ENCODE data around the gene DEGS1. TPM values are rescaled to one million over a fixed set of nuclear protein-coding genes. Genes with fewer than 3 reads are reported as not detected.
A peak's percentile ranks its signal among the peaks of the same experiment; 100 is the strongest.

DEGS1 gene
- polyA plus RNA-seq, 2 donors = 33.1 to 42.8 TPM

DNA sequence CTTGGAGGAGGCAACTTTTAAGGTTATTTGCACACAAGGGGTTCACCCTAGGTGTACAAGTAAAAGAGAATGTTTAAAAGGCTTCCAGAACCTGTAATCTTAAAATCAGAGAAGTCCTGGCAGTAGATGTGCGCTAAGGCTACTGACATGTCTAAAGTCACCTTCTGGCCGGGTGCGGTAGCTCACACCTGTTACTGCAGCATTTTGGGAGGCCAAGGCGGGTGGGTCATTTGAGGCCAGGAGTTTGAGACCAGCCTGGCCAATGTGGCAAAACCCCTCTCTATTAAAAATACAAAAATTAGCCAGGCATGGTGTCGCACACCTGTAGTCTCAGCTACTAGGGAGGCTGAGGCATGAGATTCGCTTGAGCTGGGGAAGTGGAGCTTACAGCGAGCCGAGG lies 20.3 kb upstream of the DEGS1 start:
- H3K9me3 ChIP-seq (ENCODE audit: control insufficient read depth in 2 of 2, insufficient read depth in 1 of 2, low read depth in 1 of 2, low read length in 1 of 2) = no peaks in the 10 kb centered on the region
- WGBS, 2 donors = 96 to 97% methylated on average over 8 of the region's 8 CpGs
- peaks cover 3 to 5% of the 10 kb centered on the region in 2 donors for H3K36me3 ChIP-seq (ENCODE audit: control insufficient read depth in 2 of 2, insufficient read depth in 2 of 2, low read length in 1 of 2)

DNA sequence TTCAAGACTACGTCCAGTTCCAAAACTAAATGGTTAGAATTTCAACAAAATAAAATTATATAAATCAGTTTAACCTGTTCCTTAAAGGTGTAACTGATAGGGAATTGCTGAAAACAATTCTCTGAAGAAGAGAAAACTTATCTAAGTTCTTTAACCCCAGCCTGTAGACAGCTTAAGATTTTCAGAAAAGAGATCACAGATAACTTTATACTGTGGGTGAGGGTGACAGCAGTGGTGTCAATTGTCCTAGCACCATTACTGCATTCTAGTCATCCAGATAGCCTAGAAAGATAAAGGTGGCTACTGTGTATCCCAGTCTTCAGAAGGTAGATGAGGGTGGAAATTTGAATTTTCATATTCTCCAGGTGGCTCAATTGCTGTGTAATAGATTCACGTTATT lies 19.7 kb upstream of the DEGS1 start:
- 62 to 88% methylated on average over 2 of the region's 2 CpGs for WGBS, 2 donors
- Histone ChIP-seq H3K4me3 (ENCODE audit: low read depth in 1 of 2, low read length in 2 of 2) (no peak overlapping the region), H3K9me3 (ENCODE audit: control insufficient read depth in 2 of 2, insufficient read depth in 1 of 2, low read depth in 1 of 2, low read length in 1 of 2) (no peaks in the 10 kb centered on the region), H3K36me3 (ENCODE audit: control insufficient read depth in 2 of 2, insufficient read depth in 2 of 2, low read length in 1 of 2) (peaks cover under 1 to 3% of the 10 kb centered on the region in 2 donors), H3K27ac (ENCODE audit: low read depth in 2 of 2, low read length in 1 of 2) (no peak overlapping the region), H3K4me1 (ENCODE audit: control insufficient read depth in 2 of 2, insufficient read depth in 2 of 2, low read length in 1 of 2) (no peaks in the 10 kb centered on the region), H3K27me3 (ENCODE audit: control insufficient read depth in 1 of 2, insufficient read depth in 2 of 2, low read length in 2 of 2) (no peaks in the 10 kb centered on the region)

More for the DNA sequence above, 20.3 kb upstream of the DEGS1 start:
- Histone ChIP-seq H3K4me1 (ENCODE audit: control insufficient read depth in 2 of 2, insufficient read depth in 2 of 2, low read length in 1 of 2) (no peaks in the 10 kb centered on the region), H3K27me3 (ENCODE audit: control insufficient read depth in 1 of 2, insufficient read depth in 2 of 2, low read length in 2 of 2) (no peaks in the 10 kb centered on the region), H3K4me3 (ENCODE audit: low read depth in 1 of 2, low read length in 2 of 2) (no peak overlapping the region), H3K27ac (ENCODE audit: low read depth in 2 of 2, low read length in 1 of 2) (no peak overlapping the region)

DNA sequence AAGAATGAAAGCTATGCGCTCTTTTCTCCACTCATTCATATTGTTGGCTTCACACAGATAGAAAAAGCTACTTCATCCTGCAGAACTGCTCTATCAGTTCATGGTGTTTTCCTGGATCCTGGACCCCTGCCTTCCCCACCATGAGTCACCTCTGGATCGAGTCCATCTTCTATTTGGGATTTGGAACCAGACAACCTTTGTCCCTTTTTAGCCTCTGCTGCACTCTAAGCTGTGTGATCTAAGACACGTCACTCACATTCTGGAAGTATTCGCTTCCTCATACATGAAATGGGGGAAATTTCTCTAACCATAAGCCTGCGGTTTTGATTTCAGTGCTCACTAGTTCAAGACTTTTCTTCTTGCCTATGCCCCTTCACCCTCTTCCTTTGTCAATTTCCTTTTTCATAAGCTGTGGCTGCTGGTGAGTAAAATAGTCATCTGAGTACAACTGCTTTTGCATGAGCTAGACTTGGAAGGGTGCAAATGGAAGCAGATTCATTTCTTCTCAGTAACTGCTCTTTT lies 14.1 kb upstream of the DEGS1 start:
- Histone ChIP-seq H3K9me3 (ENCODE audit: control insufficient read depth in 2 of 2, insufficient read depth in 1 of 2, low read depth in 1 of 2, low read length in 1 of 2) (no peaks in the 10 kb centered on the region), H3K4me3 (ENCODE audit: low read depth in 1 of 2, low read length in 2 of 2) (no peak overlapping the region), H3K27me3 (ENCODE audit: control insufficient read depth in 1 of 2, insufficient read depth in 2 of 2, low read length in 2 of 2) (no peaks in the 10 kb centered on the region), H3K4me1 (ENCODE audit: control insufficient read depth in 2 of 2, insufficient read depth in 2 of 2, low read length in 1 of 2) (no peaks in the 10 kb centered on the region), H3K36me3 (ENCODE audit: control insufficient read depth in 2 of 2, insufficient read depth in 2 of 2, low read length in 1 of 2) (no peaks in the 10 kb centered on the region), H3K27ac (ENCODE audit: low read depth in 2 of 2, low read length in 1 of 2) (peak overlapping the region in 1 of 2 donors; percentile 40)
- 12 to 20% methylated on average over 5 of the region's 5 CpGs for WGBS, 2 donors

DNA sequence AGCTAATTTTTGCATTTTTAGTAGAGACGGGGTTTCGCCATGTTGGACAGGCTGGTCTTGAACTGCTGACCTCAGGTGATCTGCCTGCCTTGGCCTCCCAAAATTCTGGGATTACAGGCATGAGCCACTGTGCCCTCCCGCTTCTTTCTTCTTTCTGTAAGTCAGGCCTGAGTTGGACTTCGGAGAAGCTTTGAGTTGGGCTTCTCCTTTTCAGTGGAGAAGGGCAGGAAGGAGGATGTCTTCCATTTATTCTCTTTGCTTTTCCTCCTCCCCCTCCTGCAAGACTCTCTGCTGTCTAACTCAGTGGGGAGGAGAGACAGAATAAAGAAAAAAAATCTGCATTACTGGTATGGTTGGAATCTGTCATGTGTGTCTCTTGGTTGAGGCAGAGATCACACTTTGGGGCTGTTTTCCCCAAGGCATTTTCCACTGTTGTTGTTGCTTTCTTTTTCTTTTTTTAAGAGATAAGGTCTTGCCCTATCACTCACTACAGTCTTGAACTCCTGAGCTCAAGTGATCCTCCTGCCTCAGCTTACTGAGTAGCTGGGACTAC lies 13.2 kb upstream of the DEGS1 start:
- Histone ChIP-seq H3K36me3 (ENCODE audit: control insufficient read depth in 2 of 2, insufficient read depth in 2 of 2, low read length in 1 of 2) (no peaks in the 10 kb centered on the region), H3K4me1 (ENCODE audit: control insufficient read depth in 2 of 2, insufficient read depth in 2 of 2, low read length in 1 of 2) (no peaks in the 10 kb centered on the region), H3K4me3 (ENCODE audit: low read depth in 1 of 2, low read length in 2 of 2) (no peak overlapping the region), H3K27ac (ENCODE audit: low read depth in 2 of 2, low read length in 1 of 2) (no peak overlapping the region), H3K27me3 (ENCODE audit: control insufficient read depth in 1 of 2, insufficient read depth in 2 of 2, low read length in 2 of 2) (no peaks in the 10 kb centered on the region), H3K9me3 (ENCODE audit: control insufficient read depth in 2 of 2, insufficient read depth in 1 of 2, low read depth in 1 of 2, low read length in 1 of 2) (no peaks in the 10 kb centered on the region)
- 92 to 95% methylated on average over 4 of the region's 4 CpGs for WGBS, 2 donors

DNA sequence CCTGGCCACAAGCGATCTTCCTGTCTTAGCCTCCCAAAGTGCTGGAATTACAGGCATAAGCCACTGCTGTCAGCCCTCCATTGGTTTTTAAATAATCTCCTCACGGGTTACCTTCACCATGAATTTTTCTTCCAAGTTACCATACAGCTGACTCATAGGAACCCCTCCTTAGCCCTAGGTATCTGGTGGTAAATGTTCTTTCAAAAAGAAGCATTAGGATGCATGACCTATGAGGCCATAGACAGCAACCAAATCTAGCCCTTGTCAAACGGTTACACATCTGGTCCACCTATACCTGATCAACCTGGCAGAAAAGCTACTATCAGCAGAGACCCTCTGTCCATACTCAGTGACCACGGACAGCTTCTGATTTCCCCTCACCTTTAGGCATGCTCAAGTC lies 12.7 kb upstream of the DEGS1 start:
- Histone ChIP-seq H3K36me3 (ENCODE audit: control insufficient read depth in 2 of 2, insufficient read depth in 2 of 2, low read length in 1 of 2) (no peaks in the 10 kb centered on the region), H3K27me3 (ENCODE audit: control insufficient read depth in 1 of 2, insufficient read depth in 2 of 2, low read length in 2 of 2) (no peaks in the 10 kb centered on the region), H3K9me3 (ENCODE audit: control insufficient read depth in 2 of 2, insufficient read depth in 1 of 2, low read depth in 1 of 2, low read length in 1 of 2) (no peaks in the 10 kb centered on the region), H3K4me1 (ENCODE audit: control insufficient read depth in 2 of 2, insufficient read depth in 2 of 2, low read length in 1 of 2) (no peaks in the 10 kb centered on the region), H3K27ac (ENCODE audit: low read depth in 2 of 2, low read length in 1 of 2) (no peak overlapping the region), H3K4me3 (ENCODE audit: low read depth in 1 of 2, low read length in 2 of 2) (no peak overlapping the region)
- WGBS, 2 donors = 64 to 75% methylated on average over 4 of the region's 4 CpGs

DNA sequence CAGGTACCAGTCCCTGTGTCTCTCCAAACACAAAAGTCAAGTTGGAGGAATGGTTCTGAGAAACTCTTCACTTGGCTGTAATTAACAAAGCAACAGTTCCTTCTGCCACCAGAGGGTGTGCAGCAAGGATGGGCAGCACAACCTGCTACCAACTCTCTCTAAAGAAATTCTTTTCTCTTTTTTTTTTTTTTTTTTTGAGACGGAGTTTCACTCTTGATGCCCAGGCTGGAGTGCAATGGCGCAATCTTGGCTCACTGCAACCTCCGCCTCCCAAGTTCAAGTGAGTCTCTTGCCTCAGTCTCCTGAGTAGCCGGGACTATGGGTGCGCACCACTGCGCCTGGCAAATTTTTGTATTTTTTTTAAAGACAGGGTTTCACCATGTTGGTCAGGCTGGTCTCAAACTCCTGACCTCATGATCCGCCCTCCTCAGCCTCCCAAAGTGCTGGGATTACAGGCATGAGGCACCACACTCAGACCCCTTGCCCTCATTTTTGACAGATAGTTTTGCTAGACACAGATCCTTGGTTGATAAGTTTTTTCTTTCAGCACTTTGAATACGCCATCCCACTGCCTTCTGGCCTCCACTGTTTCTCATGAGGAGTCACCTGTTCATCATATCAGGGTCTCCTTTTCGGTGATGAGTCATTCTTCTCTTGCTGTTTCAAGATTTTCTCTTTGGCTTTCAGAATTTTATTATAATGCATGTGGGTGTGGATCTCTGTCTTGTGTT lies 12.1 kb upstream of the DEGS1 start:
- Histone ChIP-seq H3K9me3 (ENCODE audit: control insufficient read depth in 2 of 2, insufficient read depth in 1 of 2, low read depth in 1 of 2, low read length in 1 of 2) (no peaks in the 10 kb centered on the region), H3K27ac (ENCODE audit: low read depth in 2 of 2, low read length in 1 of 2) (no peak overlapping the region), H3K4me3 (ENCODE audit: low read depth in 1 of 2, low read length in 2 of 2) (no peak overlapping the region), H3K27me3 (ENCODE audit: control insufficient read depth in 1 of 2, insufficient read depth in 2 of 2, low read length in 2 of 2) (no peaks in the 10 kb centered on the region), H3K4me1 (ENCODE audit: control insufficient read depth in 2 of 2, insufficient read depth in 2 of 2, low read length in 1 of 2) (no peaks in the 10 kb centered on the region), H3K36me3 (ENCODE audit: control insufficient read depth in 2 of 2, insufficient read depth in 2 of 2, low read length in 1 of 2) (no peaks in the 10 kb centered on the region)
- 68 to 84% methylated on average over 8 to 9 of the region's 9 CpGs for WGBS, 2 donors

DNA sequence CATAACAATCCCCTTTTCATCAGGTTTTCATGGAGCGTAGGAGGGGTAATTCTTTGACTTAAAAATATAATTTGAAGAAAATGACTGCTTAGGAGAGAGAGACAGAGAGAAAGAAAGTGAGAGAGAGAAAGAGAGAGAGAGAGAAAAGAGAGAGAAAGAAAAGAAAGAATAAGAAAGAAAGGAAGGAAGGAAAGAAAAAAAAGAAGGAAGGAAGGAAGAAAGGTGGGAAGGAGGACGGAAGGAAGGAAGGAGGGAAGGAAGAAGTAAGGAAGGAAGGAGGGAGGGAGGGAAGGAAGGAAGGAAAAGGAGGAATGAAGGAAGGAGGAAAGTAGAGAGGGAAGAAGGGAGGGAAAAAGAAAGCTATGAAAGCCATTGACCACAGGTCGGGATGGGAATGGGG lies 10.8 kb upstream of the DEGS1 start:
- Histone ChIP-seq H3K36me3 (ENCODE audit: control insufficient read depth in 2 of 2, insufficient read depth in 2 of 2, low read length in 1 of 2) (no peaks in the 10 kb centered on the region), H3K4me3 (ENCODE audit: low read depth in 1 of 2, low read length in 2 of 2) (no peak overlapping the region), H3K27ac (ENCODE audit: low read depth in 2 of 2, low read length in 1 of 2) (no peak overlapping the region), H3K27me3 (ENCODE audit: control insufficient read depth in 1 of 2, insufficient read depth in 2 of 2, low read length in 2 of 2) (no peaks in the 10 kb centered on the region), H3K9me3 (ENCODE audit: control insufficient read depth in 2 of 2, insufficient read depth in 1 of 2, low read depth in 1 of 2, low read length in 1 of 2) (no peaks in the 10 kb centered on the region), H3K4me1 (ENCODE audit: control insufficient read depth in 2 of 2, insufficient read depth in 2 of 2, low read length in 1 of 2) (no peaks in the 10 kb centered on the region)
- WGBS, 2 donors = 82 to 91% methylated on average over 3 of the region's 3 CpGs

DNA sequence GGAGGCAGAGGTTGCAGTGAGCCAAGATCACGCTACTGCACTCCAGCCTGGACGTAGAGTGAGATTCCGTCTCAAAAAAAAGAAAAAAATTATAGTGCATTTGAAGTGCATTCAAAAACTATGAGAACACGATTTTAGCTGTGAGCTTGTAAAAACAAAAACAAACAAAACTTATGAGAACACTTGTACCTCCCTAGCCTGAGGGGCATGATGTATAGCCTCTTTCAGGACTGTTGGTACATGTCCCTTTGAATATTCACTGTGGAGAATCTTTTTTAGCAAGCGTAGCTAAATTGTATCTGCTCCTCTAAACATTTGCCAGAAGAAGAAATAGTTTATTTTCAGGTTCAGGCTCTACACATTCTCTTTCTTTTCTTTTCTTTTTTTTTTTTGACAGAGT lies 9.5 kb upstream of the DEGS1 start:
- Histone ChIP-seq H3K27me3 (ENCODE audit: control insufficient read depth in 1 of 2, insufficient read depth in 2 of 2, low read length in 2 of 2) (no peaks in the 10 kb centered on the region), H3K4me3 (ENCODE audit: low read depth in 1 of 2, low read length in 2 of 2) (no peak overlapping the region), H3K27ac (ENCODE audit: low read depth in 2 of 2, low read length in 1 of 2) (peak overlapping the region in 1 of 2 donors; percentile 52), H3K9me3 (ENCODE audit: control insufficient read depth in 2 of 2, insufficient read depth in 1 of 2, low read depth in 1 of 2, low read length in 1 of 2) (no peaks in the 10 kb centered on the region), H3K4me1 (ENCODE audit: control insufficient read depth in 2 of 2, insufficient read depth in 2 of 2, low read length in 1 of 2) (no peaks in the 10 kb centered on the region), H3K36me3 (ENCODE audit: control insufficient read depth in 2 of 2, insufficient read depth in 2 of 2, low read length in 1 of 2) (no peaks in the 10 kb centered on the region)
- WGBS, 2 donors = 50 to 67% methylated on average over 5 of the region's 5 CpGs

DNA sequence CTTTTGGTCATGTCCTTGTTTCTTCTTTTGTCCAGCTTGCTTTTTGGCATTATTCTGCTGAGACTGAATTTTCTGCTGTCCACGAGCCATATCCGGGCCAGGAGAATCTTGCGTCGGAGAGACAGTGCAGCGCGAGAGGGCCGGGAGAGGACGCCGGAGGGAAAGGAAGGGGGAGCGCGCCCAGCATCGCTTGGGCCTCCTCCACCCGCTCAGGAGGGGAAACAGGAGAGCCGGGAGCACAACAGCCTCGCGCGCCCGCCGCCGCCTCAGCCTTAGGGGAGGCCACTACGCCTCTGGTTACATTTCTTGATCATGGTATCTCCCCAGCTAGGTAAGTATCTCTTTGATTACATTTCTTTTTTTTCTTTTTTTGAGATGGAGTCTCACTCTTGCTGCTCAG lies 7.4 kb upstream of the DEGS1 start:
- 17 to 36% methylated on average over 15 to 21 of the region's 21 CpGs for whole genome bisulfite sequencing, 2 donors
- no peaks in the 10 kb centered on the region for H3K36me3 ChIP-seq (ENCODE audit: control insufficient read depth in 2 of 2, insufficient read depth in 2 of 2, low read length in 1 of 2)
- no peaks in the 10 kb centered on the region for H3K4me1 ChIP-seq (ENCODE audit: control insufficient read depth in 2 of 2, insufficient read depth in 2 of 2, low read length in 1 of 2)
- H3K9me3 ChIP-seq (ENCODE audit: control insufficient read depth in 2 of 2, insufficient read depth in 1 of 2, low read depth in 1 of 2, low read length in 1 of 2) = no peaks in the 10 kb centered on the region
- no peak overlapping the region for H3K4me3 ChIP-seq (ENCODE audit: low read depth in 1 of 2, low read length in 2 of 2)
- H3K27ac ChIP-seq (ENCODE audit: low read depth in 2 of 2, low read length in 1 of 2) = no peak overlapping the region
- H3K27me3 ChIP-seq (ENCODE audit: control insufficient read depth in 1 of 2, insufficient read depth in 2 of 2, low read length in 2 of 2) = no peaks in the 10 kb centered on the region
